Stimulated activated CD8-positive, alpha-beta memory T cell treated with anti-CD3 and anti-CD28 coated beads, Interleukin-4, amount 100 ng/mL, for 1 hour (primary cell): Measurements from ENCODE around the gene CDH18.
"Not testable (repeated sequence)": the region's sequence is repeated elsewhere in the genome, so short reads cannot be mapped to it uniquely, and the experiment has no call there.

Experiments
- DNase-seq, 2 donors: peaks; one replicate each; pipeline ENCODE4 v3.0.0-alpha.2; 2020; ENCODE audit warnings: low read depth in 2 of 2, low spot score in 1 of 2

The CDH18 gene

DNA sequence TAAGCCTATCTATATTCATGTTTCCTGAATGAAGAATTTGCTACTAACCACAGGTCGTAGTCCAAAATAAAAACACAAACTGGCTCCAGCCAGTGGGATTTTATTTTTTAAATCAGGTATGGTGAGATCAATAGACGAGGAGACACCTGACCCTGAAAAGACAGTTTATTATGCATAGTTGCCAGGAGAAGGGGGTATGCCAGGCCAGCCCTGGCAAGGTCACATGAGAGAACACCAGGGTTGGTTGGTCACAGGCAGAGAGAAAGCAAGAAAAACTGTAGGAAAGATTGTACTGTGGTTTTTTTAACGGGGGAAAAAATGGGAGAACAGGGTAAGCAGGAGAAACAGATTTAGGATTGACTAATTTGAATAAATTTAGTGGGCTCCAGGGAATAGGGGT is 125.3 kb downstream of the CDH18 start:
- DNase-seq, result no peak

DNA sequence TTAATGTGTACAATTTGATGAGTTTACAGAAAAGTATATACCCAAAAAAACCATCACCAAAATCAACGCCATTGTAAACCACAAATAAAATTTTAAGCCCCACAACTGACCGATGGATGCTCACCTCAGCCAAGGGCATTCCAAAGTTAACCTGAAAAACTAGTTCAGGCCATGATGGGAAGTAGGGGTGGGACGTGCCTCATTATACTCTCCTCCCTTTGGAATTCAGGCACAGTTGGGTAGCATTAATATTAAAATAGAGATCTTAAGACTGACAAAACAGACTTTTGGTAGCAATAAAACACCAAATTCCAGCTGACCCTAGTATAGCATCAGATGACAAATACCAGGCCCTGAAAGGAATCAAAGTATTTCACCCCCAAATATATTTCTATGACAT is 129.0 kb downstream of the CDH18 start:
- no peak for DNase-seq

DNA sequence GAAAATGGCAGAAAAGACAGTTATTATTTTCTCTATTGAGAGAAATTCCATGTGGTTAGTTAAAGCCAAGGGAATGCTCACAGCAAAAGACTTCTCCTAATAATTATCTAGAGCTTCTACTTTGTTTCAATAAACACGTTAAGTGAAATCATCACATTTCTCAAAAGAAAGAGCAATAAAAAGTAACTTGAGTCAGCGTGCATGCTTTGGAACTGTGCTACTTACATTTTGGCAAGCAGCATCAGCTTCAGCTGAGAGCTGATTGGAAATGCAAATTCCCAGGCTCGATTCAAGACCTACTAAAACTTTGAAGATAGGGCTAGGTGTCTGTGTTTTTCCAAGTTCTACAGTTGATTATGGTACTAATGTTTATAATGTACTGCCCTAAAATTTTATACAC is 132.1 kb downstream of the CDH18 start:
- DNase-seq, result no peak

DNA sequence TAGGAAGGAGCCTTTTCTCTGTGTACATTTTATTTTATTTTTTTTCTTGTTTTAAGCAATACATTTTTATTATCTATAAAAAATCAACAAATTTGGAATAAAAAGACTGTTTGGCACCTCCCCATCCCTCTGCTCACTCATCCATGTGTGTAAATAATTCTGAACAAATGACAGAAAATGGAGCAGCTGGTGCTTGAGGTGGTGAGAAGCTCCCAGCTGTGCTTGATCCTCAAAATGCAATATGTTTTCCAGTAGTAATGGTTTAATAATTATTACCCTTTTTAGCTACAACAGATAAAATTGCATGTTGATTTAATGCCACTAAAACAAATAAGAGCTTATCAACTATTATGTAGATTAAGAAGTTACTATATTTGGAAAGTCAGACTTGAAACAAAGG is 132.5 kb downstream of the CDH18 start:
- no peak for DNase-seq

DNA sequence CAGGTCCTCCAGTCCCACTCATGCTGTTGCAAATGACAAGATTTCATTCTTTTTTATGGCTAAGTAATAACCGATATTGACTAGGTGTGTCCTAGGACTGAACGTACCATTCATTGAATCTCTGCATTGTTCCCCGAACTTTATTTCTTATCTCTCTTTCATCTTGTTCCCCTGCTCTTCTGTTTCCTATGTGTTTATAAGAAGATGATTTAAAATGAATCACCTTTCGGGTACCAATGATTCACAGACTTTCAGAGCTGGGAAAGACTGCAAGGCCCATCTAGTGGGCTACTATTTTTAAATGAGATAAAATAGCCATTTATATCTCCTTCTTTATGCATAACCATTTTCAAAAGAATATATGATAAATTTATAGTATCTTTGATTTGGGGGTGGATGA is 133.0 kb downstream of the CDH18 start:
- no peak for DNase-seq

DNA sequence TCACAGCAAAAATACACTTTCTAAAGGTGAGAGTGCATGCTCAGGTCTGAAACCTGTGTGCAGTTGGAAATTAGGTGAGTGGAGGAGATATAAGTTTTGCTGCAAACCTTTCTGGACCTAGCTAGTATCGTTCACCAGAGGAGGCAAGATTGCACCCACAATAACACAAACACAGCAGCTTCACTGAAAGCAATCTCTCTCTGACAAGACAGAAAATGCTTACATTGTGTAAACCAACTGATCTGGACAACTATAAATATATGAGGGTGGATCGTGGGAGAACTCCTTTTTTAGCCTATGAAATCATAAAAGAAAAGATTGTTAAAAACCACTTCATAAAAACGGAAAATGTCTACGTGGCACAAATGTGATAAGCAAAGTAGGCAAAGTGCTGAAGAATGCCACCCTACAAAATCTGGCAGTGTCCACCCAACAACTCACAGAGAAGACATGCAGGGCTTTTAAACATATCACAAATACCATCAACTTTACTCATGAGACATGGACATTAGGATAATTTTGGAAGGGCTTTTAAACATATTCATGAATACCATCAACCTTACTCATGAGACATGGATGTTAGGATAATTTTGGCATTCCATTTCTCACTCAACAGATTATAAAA is 134.3 kb downstream of the CDH18 start:
- DNase-seq, result no peak

DNA sequence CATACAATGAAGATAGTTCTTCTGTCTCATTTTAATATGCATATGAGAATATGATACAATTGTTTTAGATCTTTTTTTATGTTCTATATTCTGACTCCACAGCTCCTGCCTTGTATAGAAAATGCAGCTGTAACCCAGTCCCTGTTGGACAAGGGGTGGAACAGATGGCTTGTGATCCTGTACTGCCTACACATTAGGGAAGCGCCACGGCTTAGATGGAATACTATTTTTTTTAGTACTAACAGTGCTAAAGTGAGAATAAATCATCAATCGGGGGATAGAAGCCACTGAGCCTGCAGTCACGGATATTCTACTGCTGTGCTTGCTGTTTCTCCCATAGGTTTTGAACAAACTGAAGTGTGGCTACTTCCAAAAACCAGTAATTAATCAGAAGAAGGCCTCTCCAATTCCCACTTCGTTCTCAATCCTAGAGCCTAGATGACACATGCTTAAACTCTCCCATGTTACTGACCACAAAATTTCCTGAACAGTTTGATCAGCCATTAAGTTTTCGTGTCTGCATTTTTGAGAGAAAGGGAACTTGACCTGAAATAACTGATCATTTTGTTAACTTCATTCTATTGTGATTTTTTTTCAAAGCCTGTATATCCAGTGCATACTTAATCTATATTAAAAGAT is 150.3 kb downstream of the CDH18 start:
- no peak for DNase-seq

DNA sequence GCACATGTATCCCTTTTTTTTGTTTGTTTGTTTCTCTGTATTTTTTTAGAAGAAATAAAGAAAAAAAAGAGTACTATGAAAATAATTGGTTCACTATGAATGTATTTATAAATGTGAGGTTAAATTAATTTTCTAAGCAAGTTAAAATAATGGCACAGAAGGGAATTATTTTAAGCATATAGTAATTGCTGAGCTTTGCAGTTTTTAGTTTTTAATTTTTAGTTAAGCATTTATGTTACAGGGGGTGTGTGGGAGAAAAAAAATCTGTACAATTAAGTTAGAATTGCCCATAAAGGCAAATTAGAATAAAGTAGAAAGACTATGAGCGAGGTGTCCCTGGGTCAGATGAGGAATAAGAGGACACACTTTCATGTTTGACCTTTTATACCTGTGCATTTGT is 152.6 kb downstream of the CDH18 start:
- no peak for DNase-seq

DNA sequence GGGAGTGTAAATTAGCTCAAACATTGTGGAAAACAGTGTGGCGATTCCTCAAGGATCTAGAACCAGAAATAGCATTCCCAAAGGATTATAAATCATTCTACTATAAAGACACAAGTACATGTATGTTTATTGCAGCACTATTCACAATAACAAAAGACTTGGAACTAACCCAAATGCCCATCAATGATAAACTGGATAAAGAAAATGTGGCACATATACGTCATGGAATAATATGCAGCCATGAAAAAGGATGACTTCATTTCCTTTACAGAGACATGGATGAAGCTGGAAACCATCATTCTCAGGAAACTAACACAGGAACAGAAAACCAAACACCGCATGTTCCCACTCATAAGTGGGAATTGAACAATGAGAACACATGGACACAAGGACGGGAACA is 175.3 kb downstream of the CDH18 start:
- DNase-seq, result not testable (repeated sequence)

DNA sequence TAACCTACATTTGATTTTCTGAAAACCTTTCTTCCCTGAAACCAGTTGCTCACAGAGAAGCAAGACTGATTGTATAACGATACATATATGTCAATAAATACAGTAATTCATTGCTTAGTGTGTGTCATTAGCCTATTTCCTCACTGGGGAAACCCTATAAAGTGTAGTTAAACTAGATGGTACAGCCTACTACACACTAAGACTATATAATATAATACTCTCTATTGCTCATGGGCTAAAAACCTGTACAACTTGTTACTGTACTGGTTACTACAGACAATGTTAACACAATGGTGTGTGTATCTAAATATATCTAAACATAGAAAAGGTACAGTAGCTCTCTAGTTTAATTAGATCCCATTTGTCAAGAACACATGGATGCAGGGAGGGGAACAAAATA is 181.2 kb downstream of the CDH18 start:
- no peak for DNase-seq

DNA sequence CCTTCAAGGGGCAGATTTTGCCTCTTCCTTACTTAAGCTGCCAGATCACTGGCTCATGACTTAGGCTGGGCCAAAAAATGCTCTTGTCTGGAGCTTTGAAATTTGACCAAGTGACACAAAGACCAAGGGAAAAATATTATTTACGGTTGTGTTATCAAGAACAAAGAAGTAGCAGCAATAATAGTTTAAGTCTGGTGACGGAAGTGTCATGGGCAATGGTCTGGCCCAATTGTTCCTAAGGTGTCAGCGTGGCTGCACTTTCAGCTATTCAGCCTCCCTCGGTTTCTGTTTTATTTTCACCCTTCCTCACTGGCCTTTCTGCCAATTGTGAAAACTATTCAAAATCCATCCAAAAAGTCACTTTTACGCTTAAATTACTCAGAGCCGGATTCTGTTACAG is 185.3 kb downstream of the CDH18 start:
- DNase-seq, result no peak

DNA sequence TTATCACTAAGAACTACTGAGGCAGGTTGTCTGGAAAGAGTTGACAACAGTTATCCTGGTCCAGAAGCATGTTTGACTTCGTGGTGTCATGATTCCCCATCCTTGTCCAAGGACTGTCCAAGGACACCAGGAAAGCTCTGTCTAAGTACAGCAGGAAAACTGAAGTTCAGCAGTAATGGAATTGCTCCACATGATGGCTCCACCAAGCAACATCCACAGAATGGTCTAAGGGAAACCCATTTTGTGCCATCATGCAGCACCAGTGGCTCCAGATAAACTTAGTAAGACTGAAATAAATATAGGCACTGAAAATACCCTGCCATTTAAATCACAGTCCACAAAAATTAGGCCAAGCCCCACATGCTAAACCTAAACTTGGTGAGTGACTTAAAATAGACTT is 192.8 kb downstream of the CDH18 start:
- DNase-seq, result no peak

DNA sequence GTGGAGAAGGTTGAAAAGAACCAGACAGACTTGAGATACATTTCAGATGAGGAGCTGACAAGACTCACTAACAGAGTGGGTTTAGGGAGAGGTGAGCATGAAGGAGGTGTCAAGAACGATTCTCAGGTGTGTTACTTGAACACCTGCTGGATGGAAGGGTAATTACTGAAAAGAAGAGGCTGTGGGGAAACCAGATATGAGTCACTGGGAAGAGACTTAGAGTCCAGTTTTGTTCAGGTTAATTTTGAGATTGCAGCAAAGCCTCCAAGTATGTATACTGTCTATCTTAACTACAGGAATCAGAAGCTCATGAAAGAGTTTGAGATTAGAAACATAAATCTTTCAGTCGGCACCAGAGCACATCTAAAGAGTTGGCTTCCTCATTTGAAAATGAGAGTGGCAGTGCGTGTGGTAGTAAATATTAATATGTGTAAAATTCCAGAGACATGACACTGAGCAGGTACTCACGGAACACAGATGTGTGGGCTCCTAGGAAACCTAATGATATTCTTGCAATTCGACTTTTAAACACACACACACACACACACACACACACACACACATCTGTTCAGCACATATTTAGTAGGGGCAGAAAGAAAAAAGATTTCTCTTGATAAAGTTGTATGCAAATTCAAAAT is 197.1 kb downstream of the CDH18 start:
- DNase-seq, result no peak

DNA sequence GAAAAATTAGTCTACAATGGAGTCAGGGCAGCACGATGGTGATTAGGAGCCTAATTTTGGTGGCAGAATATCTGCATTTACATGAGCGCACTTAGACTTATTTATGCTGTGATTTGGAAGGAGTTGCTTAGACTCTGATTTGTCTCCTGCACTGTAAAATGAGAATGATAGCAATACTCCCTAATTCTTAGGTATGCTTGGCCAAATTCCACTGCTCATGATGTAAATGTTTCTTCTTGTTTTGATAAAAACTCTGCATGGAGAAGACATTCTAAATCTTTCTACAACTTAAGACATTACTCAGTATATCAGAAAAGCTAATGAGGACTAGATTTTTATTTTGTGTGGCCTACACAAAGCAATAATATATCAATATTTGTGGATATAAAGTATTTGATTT is 205.4 kb downstream of the CDH18 start:
- no peak for DNase-seq

DNA sequence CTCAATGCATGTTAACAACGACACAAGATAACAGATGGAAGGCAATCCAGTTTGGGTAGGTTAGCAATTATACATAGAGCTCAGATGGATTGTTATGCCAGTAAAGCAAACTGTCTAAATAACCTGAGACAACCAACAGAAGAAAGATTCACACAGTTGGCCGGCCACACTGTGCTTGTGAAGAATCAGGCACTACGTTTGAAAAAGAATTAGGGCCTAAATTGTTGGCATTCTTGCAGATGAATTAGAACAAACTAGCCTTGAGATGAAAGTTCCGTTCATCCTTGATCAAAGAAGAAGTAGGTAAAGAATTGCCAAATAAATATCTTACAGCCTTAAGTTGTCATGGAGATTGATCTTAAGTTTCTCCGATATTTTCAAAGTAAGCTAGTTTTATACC is 210.6 kb downstream of the CDH18 start:
- DNase-seq, result no peak

DNA sequence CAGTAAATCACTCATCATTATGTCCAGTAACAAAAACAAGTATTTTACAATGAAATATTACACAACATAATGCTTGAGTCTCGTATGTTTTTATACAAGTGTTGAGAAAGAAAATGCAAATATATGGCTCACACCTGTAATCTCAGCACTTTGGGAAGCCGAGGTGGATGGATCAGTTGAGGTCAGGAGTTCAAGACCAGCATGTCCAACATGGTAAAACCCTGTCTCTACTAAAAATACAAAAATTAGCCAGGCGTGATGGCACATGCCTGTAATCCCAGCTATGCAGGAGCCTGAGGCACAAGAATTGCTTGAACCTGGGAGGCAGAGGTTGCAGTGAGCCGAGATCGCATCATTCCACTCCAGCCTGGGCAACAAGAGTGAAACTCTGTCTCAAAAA is 211.1 kb downstream of the CDH18 start:
- not testable (repeated sequence) for DNase-seq

DNA sequence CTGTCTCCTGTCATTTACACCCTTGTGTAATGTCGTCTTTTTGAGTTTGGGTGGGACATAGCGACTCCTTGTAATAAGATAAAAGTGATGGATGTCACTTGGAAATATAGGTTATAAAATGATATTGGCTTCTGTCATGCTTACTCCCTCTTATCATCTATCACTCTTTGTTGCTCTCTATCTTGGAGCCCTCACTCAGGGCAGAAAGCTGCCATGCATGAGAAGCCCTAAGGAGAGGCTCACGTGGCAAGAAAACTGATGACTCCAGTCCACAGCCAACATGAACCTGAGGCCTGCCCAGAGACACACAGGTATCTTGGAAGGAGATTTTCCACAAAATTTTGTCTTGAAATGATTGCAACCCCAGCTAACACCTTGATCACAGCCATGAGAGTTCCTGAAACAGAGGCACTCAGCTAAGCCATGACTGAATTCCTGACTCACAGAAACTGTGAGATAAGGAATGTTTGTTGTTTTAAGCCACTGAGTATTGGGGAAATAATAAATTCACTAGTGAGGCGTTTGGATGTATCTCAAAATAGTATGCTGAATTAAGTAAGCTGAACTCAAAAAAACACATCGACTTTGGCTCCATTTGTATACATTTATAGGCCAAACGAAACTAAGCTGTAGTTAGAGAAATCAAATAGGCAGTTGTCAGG is 216.7 kb downstream of the CDH18 start:
- DNase-seq, result no peak

DNA sequence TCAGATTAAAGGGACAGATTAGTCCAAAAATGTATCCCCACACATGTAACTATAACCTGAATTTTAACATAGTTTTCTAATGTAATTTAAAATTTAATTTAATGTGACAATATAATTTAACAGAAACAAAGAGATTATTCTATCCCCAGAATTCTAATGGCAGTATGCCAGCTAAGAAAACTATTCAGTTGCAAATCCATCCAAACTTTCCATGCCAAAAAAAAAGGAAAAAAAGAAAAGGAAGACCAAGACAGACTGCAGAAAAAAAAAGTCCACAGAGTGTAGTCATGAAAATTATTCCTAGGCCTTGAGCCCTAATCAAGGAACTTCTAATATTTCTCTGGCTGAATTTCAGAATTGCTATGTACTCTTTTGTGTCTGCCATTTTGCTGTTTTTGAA is 217.6 kb downstream of the CDH18 start:
- no peak for DNase-seq

DNA sequence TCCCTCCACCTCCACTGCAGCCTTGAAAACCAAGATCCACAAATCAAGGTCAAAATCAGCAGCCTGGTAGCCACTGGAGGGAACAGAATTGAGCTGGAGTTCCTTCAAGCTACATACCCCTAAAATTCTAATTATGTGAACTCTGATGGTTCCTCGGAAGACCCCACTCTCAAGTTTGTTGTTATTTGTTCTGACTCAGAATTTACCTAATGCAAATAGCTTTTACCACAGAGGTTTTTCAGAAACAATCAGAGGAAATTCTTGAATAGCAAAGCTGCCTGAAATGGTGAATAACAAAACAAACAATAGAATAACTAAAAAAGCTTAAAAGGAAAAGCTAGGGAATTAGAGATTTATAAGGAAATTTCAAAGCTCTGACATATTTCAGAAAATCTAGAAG is 220.0 kb downstream of the CDH18 start:
- DNase-seq, result no peak

DNA sequence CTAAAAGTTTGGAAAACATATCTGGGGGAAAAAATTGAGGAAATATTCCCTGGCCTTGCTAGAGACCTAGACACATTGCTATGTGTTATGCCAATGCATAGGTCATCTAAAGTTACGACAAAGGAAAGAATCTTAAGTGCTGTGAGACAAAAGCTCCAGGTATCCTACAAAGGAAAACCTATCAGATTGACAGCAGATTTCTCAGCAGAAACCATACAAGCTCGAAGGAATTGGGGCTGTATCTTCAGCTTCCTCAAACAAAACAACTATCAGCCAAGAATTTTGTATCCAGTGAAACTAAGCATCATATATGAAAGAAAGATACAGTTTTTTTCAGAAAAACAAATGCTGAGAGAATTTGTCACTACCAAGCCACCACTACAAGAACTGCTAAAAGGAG is 234.4 kb downstream of the CDH18 start:
- DNase-seq, result no peak

DNA sequence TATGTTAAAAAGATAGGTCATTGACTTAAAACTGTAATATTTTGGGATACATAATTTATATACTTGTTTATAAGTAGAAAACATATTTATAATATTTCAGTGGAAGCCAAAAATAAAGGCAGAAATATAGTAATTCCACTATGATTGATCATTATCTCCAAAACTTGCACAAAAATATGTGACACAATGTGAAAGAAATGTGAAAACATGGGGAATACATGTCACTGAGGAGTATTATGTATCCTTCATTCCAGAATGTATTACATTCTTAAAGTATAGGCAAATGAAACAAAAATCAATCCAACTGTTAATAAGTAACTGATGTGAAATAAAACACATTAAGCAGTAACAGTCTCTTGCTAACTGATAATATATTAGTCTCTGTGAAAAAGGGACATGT is 236.7 kb downstream of the CDH18 start:
- no peak for DNase-seq

DNA sequence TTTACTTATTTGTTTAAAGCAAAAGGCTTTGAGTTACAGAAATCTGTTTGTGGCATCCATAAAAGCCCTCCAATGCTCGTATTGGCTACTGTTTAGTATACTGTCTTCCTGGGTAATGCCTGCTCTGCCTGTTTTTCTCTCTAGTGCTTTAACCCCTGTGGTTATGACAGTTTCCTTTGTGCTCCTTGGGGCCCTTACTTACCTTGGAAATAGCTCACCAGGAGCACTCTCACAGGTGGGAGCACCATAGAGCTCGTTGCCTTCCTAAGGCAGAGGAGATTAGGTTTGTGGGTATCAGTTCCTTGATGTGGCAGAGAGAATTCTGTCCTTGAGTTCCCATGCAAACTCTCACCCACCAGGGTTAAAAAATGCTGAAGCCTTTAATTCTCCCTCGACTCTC is 242.8 kb downstream of the CDH18 start:
- DNase-seq, result no peak
